Astrocyte of the cerebellum (primary cell): ENCODE results near the gene KREMEN1.
A peak's percentile ranks its signal among the peaks of the same experiment; 100 is the strongest.

Source experiments
- DNase-seq: peaks from one replicate; pipeline ENCODE4 v3.0.0-alpha.2; 2011; ENCODE audit warnings: low read depth
- H3K4me3 ChIP-seq: 2 replicates; pipeline ENCODE4 v1.5.1; 2011; ENCODE audit warnings: mild to moderate bottlenecking, low read depth, low read length, moderate library complexity
- in situ Hi-C: cut with HindIII; loops from 2 replicates; pipeline ENCODE4 v1.10.0; 2017; ENCODE audit warnings: low sequenced_read_pairs
- TF ChIP-seq, protein P1 (sequence below): IDR thresholded peaks from 2 replicates; pipeline ENCODE4 v1.5.1; 2012; ENCODE audit warnings: low read length, low read depth, moderate library complexity, mild to moderate bottlenecking; ENCODE audit errors: missing control alignments

Gene KREMEN1

DNA sequence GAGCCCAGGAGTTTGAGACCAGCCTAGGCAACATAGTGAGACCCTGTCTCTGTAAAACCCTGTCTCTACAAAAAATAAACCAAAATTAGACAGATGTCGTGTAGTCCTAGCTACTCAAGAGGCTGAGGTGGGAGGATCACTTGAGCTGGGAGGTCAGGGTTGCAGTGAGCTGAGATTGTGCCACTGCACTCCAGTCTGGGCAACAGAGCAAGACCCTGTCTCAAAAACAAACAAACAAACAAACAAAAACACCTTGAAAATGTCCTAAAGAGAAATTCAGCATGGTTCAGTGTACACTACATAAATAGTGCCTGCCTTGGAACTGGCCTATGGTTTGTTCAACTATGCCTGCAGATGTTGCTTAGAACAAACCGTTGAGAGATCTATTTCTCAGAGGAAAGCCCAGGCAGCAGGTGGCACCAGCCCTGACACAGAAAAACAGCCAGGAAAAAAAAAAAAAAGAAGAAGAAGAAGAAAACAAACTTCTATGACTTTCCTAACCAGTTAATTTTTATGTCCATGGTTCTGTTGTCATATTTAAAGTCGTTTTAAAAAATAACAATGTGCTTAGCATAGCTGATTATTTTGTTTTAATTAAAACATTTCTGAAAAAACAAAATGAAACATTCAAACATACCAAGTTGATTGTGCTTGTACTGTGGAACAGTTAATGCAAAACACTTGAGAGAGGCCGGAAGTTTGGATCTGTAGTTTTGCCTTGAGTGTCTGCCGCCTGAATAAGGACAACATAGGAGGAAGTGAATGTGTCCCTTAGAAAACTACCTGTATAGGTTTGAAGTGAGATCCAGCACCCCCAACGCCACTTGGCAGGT is 5.4 kb downstream of the KREMEN1 start:
- no peak overlapping the region for H3K4me3 ChIP-seq
- TF ChIP-seq, protein P1, sequence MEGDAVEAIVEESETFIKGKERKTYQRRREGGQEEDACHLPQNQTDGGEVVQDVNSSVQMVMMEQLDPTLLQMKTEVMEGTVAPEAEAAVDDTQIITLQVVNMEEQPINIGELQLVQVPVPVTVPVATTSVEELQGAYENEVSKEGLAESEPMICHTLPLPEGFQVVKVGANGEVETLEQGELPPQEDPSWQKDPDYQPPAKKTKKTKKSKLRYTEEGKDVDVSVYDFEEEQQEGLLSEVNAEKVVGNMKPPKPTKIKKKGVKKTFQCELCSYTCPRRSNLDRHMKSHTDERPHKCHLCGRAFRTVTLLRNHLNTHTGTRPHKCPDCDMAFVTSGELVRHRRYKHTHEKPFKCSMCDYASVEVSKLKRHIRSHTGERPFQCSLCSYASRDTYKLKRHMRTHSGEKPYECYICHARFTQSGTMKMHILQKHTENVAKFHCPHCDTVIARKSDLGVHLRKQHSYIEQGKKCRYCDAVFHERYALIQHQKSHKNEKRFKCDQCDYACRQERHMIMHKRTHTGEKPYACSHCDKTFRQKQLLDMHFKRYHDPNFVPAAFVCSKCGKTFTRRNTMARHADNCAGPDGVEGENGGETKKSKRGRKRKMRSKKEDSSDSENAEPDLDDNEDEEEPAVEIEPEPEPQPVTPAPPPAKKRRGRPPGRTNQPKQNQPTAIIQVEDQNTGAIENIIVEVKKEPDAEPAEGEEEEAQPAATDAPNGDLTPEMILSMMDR = no peak
- no peak for DNase-seq
- in situ Hi-C loops = no loop called here

GRCh38 chr22:29078869-29079207 is 6.0 kb downstream of the KREMEN1 start:
- TF ChIP-seq, protein P1 = no peak
- H3K4me3 ChIP-seq = no peak overlapping the region
- in situ Hi-C loops = no loop called here
- no peak for DNase-seq

DNA sequence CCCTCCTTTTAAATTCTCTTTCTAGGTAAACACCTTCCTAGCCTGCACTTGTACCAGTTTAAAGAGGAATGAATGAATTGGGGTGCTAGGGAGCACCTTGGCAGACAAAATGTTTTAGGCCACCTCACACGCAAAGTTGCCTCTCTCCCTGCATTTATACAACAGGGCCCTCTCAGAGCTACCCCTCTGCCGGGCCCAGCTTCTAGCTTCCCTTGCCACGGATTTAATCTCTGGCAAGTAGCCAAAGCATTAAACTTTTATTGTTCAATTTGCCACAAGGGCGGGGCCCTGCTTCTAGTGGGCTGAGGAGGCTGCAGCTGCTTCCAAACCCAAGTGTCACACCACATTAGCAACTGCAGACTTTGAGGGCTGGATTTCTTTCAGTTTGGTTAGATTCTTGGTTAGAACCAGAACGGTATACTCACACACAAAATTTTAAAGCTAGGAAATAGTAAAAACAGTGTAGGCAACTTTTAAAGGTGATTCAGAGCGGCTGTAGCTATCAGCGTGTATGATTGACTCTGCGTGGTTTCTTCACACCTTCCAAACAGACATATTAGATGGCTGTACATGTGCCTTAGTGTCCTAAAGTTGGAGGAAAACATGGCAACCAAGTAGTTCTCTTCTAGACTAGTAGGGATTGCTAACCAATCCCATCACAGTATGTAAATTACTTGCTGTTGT is 6.5 kb downstream of the KREMEN1 start:
- TF ChIP-seq, protein P1 = no peak
- peak; percentile 70 for DNase-seq
- in situ Hi-C loops = no loop called here
- no peak overlapping the region for H3K4me3 ChIP-seq

DNA sequence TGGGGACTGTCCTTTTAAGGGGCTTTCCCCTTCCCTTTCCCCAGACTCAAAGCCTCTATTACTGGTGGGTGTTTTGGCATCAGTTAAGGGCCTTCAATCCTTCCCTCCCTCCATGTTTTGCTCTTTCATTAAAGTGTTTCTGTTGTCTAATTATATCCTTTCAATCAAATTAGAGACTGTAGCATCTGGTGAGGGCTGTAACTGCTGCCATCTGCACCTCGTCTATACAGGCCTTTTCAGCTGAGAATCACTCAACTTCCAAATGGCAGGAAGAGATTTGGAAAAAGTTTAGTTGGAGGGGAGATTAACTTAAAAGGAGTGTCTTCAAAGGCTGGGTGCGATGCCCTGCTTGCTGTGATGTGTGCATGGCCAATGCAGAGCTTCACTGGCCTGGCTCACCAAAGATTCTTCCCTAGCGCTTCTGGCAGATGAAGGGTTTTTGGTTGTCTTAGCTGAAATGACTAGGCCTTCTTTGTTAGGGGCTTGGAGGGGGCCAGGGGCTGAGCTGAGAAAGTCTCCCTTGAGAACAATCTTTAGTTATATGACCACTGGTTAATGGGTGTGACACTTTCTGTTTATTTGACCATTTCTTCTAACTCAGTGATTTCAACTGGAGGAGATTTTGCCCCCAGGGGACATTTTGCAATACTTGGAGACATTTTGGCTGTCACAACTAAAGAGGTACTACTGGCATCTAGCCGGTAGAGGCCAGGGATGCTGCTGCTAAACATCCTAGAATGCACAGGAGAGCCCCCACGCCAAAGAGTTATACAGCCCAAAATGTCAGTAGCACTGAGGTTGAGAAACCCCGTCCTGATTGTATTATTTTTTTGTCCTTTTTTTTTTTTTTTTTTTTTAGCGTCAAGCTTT is 7.5 kb downstream of the KREMEN1 start:
- no peak for DNase-seq
- H3K4me3 ChIP-seq = no peak overlapping the region
- in situ Hi-C loops = no loop called here
- TF ChIP-seq, protein P1 = no peak

GRCh38 chr22:29081517-29082236 is 8.8 kb downstream of the KREMEN1 start:
- H3K4me3 ChIP-seq = no peak overlapping the region
- in situ Hi-C loops = no loop called here
- TF ChIP-seq, protein P1 = no peak
- DNase-seq = no peak
